GM23338 (cell line): Measurements from ENCODE around the gene TBC1D3B. TPM values are rescaled to one million over a fixed set of nuclear protein-coding genes. Genes with fewer than 3 reads are reported as not detected.
A peak's percentile ranks its signal among the peaks of the same experiment; 100 is the strongest.
"Not testable (repeated sequence)": the region's sequence is repeated elsewhere in the genome, so short reads cannot be mapped to it uniquely, and the experiment has no call there.

ENCODE experiments used
- ATAC-seq: fragments of 200-7000 bp; cut with Tn5 transposase; 3 replicates; pipeline ENCODE4 v1.9.1; 2020
- DNase-seq: peaks from one replicate; pipeline ENCODE4 v3.0.0-alpha.2; 2015; ENCODE audit warnings: low spot score
- H2AFZ ChIP-seq: fragments of 200-600 bp; sonication (generic); 2 replicates; pipeline ENCODE4 v1.8.0; 2016; ENCODE audit warnings: antibody characterized with exemption, mild to moderate bottlenecking, moderate library complexity
- H3F3A ChIP-seq: fragments of 200-600 bp; sonication (generic); replicated peaks from 2 replicates; pipeline ENCODE4 v1.8.0; 2017; ENCODE audit warnings: antibody characterized with exemption, mixed run types, low read depth
- H3K27ac ChIP-seq: fragments of 200-600 bp; sonication (generic); 2 replicates; pipeline ENCODE4 v1.6.1; 2016; ENCODE audit warnings: low read depth
- H3K27me3 ChIP-seq: fragments of 200-600 bp; sonication (generic); 2 replicates; pipeline ENCODE4 v1.8.0; 2016; ENCODE audit warnings: mild to moderate bottlenecking, mixed run types, moderate library complexity; ENCODE audit not compliant: insufficient read depth
- H3K36me3 ChIP-seq: fragments of 200-600 bp; sonication (generic); 2 replicates; pipeline ENCODE4 v1.8.0; 2016; ENCODE audit warnings: mild to moderate bottlenecking; ENCODE audit not compliant: insufficient read depth
- H3K4me1 ChIP-seq: fragments of 200-600 bp; sonication (generic); 2 replicates; pipeline ENCODE4 v1.8.0; 2016; ENCODE audit warnings: mild to moderate bottlenecking, moderate library complexity; ENCODE audit not compliant: insufficient read depth
- H3K4me2 ChIP-seq: fragments of 200-600 bp; sonication (generic); 2 replicates; pipeline ENCODE4 v1.7.1; 2017; ENCODE audit warnings: mixed run types
- H3K4me3 ChIP-seq: fragments of 200-600 bp; sonication (generic); 2 replicates; pipeline ENCODE4 v1.6.1; 2016; ENCODE audit warnings: mixed run types
- H3K79me2 ChIP-seq: fragments of 200-600 bp; sonication (generic); replicated peaks from 2 replicates; pipeline ENCODE4 v1.8.0; 2017; ENCODE audit warnings: mild to moderate bottlenecking; ENCODE audit not compliant: insufficient read depth
- H3K9me2 ChIP-seq: fragments of 200-600 bp; sonication (generic); 2 replicates; pipeline ENCODE4 v1.8.0; 2017; ENCODE audit not compliant: insufficient read depth
- H4K20me1 ChIP-seq: fragments of 200-600 bp; sonication (generic); replicated peaks from 2 replicates; pipeline ENCODE4 v1.8.0; 2017; ENCODE audit warnings: mild to moderate bottlenecking; ENCODE audit not compliant: insufficient read depth
- H3K27ac Mint-ChIP-seq: 2 replicates; pipeline ENCODE4 v1.8.0; 2020; ENCODE audit warnings: inconsistent platforms, mild to moderate bottlenecking, moderate library complexity, mixed read lengths
- H3K27me3 Mint-ChIP-seq: 3 replicates; pipeline ENCODE4 v1.8.0; 2022; ENCODE audit warnings: low read depth, mild to moderate bottlenecking, moderate library complexity, mixed read lengths, inconsistent platforms; ENCODE audit not compliant: insufficient read depth, poor library complexity
- H3K36me3 Mint-ChIP-seq: 3 replicates; pipeline ENCODE4 v1.8.0; 2021; ENCODE audit warnings: low read depth, mild to moderate bottlenecking, inconsistent platforms, moderate library complexity, mixed read lengths
- H3K4me1 Mint-ChIP-seq: 3 replicates; pipeline ENCODE4 v1.8.0; 2020; ENCODE audit warnings: mild to moderate bottlenecking, inconsistent platforms, mixed read lengths
- H3K4me3 Mint-ChIP-seq: 3 replicates; pipeline ENCODE4 v1.8.0; 2021; ENCODE audit warnings: moderate library complexity, mild to moderate bottlenecking, inconsistent platforms, mixed read lengths
- H3K9me3 Mint-ChIP-seq: 3 replicates; pipeline ENCODE4 v1.8.0; 2020; ENCODE audit warnings: moderate library complexity, mild to moderate bottlenecking, inconsistent platforms, mixed read lengths
- CTCF ChIP-seq, 2 experiments: fragments of 200-600 bp in 1 of 2; sonication (generic) in 1 of 2; conservative IDR thresholded peaks; 2 replicates each; pipeline versions ENCODE4 v1.5.1 to v1.6.1; 2016 to 2017; ENCODE audit warnings: antibody characterized with exemption in 2 of 2, low read depth in 2 of 2, mild to moderate bottlenecking in 2 of 2, moderate library complexity in 1 of 2
- ETS1 ChIP-seq: IDR thresholded peaks from 2 replicates; pipeline ENCODE4 v1.6.1; 2016; ENCODE audit warnings: antibody characterized with exemption
- JUNB ChIP-seq: IDR thresholded peaks from one replicate; pipeline ENCODE4 v1.6.1; 2016; ENCODE audit warnings: antibody characterized with exemption; ENCODE audit not compliant: unreplicated experiment
- NANOG ChIP-seq: IDR thresholded peaks from 2 replicates; pipeline ENCODE4 v1.6.1; 2016; ENCODE audit warnings: antibody characterized with exemption, borderline replicate concordance
- ZNF462 ChIP-seq: fragments of 250-450 bp; sonication (Bioruptor Pico); IDR thresholded peaks from 2 replicates; pipeline ENCODE4 v1.5.0; 2020; ENCODE audit warnings: mild to moderate bottlenecking, moderate library complexity
- polyA plus RNA-seq: library from polyadenylated mRNA; unstranded; fragments of >200 nt; fragmentation: Nextera tagmentation; extraction: Ambion mirVana; gene quantifications from 2 replicates; pipeline ENCODE4 v1.2.1, GENCODE V29; 2016
- total RNA-seq: library from RNA; depleted of rRNA; stranded (reverse); fragments of >200 nt; shearing (Covaris generic); gene quantifications from 2 replicates; pipeline ENCODE4 v1.2.3, GENCODE V29; 2014

The TBC1D3B gene
- total and polyA plus RNA-seq, 2 experiments from 2014 or later: 0.95 to 1.3 TPM

- H3K27me3 ChIP-seq: peaks cover 5% of the 10 kb centered on the region; the same call in 1 of the 2 replicates
- DNase-seq: peak; percentile 24
- no peaks in the 10 kb centered on the region for H3K36me3 Mint-ChIP-seq
- no peaks in the 10 kb centered on the region for H3F3A ChIP-seq
- H4K20me1 ChIP-seq: no peaks in the 10 kb centered on the region
- peaks cover 6% of the 10 kb centered on the region for H3K4me1 ChIP-seq
- peak overlapping the region; percentile 12; the same call in 1 of the 2 replicates for H3K27ac Mint-ChIP-seq
- no peak overlapping the region for H2AFZ ChIP-seq
- ATAC-seq: peak; percentile 71
- H3K4me3 ChIP-seq: no peak overlapping the region
- peaks cover 7% of the 10 kb centered on the region for H3K27me3 Mint-ChIP-seq
- H3K9me2 ChIP-seq: no peaks in the 10 kb centered on the region
- no peaks in the 10 kb centered on the region for H3K79me2 ChIP-seq
- H3K36me3 ChIP-seq: no peaks in the 10 kb centered on the region
- H3K9me3 Mint-ChIP-seq: no peaks in the 10 kb centered on the region
- no peak overlapping the region for H3K4me2 ChIP-seq
- H3K27ac ChIP-seq: no peak overlapping the region
- H3K4me3 Mint-ChIP-seq: peak overlapping the region; percentile 13; the same call in 1 of the 3 replicates
- TF ChIP-seq NANOG: no peak
- TF ChIP-seq CTCF (conservative IDR thresholded peaks at IDR 0.05; ENCODE audit: low read depth in 2 of 2): no peak
- TF ChIP-seq ETS1: no peak
- TF ChIP-seq ZNF462 (CRISPR knock-in tag): no peak
- no peak for TF ChIP-seq JUNB
- H3K4me1 Mint-ChIP-seq: peaks cover 20% of the 10 kb centered on the region
These were observed 19.1 kb upstream of the TBC1D3B start for GRCh38 chr17:36195434-36196130.

GRCh38 chr17:36194832-36195433 lies 18.5 kb upstream of the TBC1D3B start:
- H3K4me3 Mint-ChIP-seq, H3K27ac ChIP-seq, H3K79me2 ChIP-seq, H3K9me3 Mint-ChIP-seq, H4K20me1 ChIP-seq, H3F3A ChIP-seq, DNase-seq, H3K9me2 ChIP-seq, H2AFZ ChIP-seq, H3K36me3 Mint-ChIP-seq, ATAC-seq, H3K27me3 Mint-ChIP-seq, H3K4me1 ChIP-seq, H3K4me2 ChIP-seq, H3K27me3 ChIP-seq, H3K36me3 ChIP-seq, H3K4me3 ChIP-seq, H3K27ac Mint-ChIP-seq: not testable (repeated sequence)
- peaks cover 20% of the 10 kb centered on the region for H3K4me1 Mint-ChIP-seq

- not testable (repeated sequence) for ATAC-seq, H3K4me3 Mint-ChIP-seq, H3K27me3 Mint-ChIP-seq
These were observed 17.9 kb upstream of the TBC1D3B start for GRCh38 chr17:36194147-36194831.

More at GRCh38 chr17:36194147-36194831, 17.9 kb upstream of the TBC1D3B start:
- H3K4me1 Mint-ChIP-seq: peaks cover 20% of the 10 kb centered on the region
- not testable (repeated sequence) for H3K79me2 ChIP-seq, H3K4me1 ChIP-seq, H3K36me3 ChIP-seq, H3K27ac ChIP-seq, DNase-seq, H3K36me3 Mint-ChIP-seq, H3K9me2 ChIP-seq, H3K27ac Mint-ChIP-seq, H3K4me2 ChIP-seq, H3K9me3 Mint-ChIP-seq, H3K27me3 ChIP-seq, H2AFZ ChIP-seq, H3F3A ChIP-seq, H3K4me3 ChIP-seq, H4K20me1 ChIP-seq
